GM10266 (cell line): ENCODE measurements around the gene ADTRP.

ENCODE experiments used
- DNase-seq: peaks from one replicate; pipeline ENCODE4 v3.0.0; 2012; ENCODE audit errors: extremely low spot score
- TF ChIP-seq, protein P1 (sequence below): IDR thresholded peaks from 2 replicates; pipeline ENCODE4 v1.5.1; 2012; ENCODE audit warnings: mild to moderate bottlenecking, low read depth; ENCODE audit not compliant: control insufficient read depth, insufficient read depth; ENCODE audit errors: missing control alignments

ADTRP gene

DNA sequence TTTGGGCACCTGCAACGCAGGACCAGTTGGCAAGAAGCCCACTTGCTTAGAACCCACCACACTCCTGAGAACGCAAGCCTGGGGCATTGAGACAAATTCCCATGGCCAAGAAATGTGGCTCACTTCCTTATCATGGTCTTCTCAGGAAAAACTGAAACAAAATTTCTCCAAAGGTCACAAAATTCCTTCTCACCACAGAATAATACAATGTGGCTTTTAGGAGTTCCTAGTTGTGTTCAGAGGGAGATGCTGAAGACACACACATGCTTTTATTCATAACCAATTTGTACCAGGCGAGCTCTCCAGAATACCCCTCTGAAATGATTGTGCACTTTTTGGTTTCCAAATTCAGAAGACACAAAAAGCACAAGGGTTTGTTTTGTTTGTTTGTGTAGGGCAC, 31.6 kb downstream of the ADTRP start:
- TF ChIP-seq, protein P1, sequence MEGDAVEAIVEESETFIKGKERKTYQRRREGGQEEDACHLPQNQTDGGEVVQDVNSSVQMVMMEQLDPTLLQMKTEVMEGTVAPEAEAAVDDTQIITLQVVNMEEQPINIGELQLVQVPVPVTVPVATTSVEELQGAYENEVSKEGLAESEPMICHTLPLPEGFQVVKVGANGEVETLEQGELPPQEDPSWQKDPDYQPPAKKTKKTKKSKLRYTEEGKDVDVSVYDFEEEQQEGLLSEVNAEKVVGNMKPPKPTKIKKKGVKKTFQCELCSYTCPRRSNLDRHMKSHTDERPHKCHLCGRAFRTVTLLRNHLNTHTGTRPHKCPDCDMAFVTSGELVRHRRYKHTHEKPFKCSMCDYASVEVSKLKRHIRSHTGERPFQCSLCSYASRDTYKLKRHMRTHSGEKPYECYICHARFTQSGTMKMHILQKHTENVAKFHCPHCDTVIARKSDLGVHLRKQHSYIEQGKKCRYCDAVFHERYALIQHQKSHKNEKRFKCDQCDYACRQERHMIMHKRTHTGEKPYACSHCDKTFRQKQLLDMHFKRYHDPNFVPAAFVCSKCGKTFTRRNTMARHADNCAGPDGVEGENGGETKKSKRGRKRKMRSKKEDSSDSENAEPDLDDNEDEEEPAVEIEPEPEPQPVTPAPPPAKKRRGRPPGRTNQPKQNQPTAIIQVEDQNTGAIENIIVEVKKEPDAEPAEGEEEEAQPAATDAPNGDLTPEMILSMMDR = no peak
- no peak for DNase-seq

DNA sequence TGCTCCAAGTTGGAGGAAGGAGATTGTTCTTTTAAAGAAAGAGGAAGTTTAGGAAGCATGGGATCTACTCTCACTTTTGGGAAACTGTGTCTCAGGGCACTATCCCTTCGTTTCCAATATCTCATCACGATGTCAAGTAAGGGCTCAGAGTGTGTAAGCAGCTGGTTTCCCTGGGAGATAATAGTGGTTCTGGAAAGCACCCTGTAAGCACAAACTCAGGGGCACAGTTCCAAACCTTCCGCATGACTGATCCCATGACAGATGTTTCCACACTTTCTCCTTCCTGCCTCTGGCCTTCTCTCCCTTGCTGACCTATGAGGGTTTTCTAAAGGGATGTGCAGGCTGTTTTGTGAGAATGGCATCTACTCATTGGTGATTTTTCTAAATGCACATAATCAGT, 33.9 kb downstream of the ADTRP start:
- TF ChIP-seq, protein P1 = no peak

DNA sequence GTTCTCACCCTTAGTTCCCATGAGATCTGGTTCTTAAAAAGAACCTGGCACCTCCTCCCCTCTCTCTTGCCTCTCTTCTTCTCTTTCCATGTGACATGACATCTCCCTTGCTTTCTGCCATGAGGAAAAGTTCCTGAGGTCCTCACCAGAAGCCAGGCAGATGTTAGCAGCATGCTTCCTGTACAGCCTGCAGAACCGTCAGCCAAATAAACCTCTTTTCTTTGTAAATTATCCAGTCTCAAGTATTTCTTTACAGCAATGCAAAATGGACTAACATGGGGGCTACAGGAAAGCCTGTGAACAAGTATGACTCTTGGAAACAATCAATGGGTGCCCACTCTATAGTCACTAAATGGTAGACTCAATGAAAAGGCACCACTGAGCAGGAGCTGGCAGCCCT, 34.5 kb downstream of the ADTRP start:
- DNase-seq = no peak
- TF ChIP-seq, protein P1 = no peak

More for the DNA sequence above, 33.9 kb downstream of the ADTRP start:
- no peak for DNase-seq

DNA sequence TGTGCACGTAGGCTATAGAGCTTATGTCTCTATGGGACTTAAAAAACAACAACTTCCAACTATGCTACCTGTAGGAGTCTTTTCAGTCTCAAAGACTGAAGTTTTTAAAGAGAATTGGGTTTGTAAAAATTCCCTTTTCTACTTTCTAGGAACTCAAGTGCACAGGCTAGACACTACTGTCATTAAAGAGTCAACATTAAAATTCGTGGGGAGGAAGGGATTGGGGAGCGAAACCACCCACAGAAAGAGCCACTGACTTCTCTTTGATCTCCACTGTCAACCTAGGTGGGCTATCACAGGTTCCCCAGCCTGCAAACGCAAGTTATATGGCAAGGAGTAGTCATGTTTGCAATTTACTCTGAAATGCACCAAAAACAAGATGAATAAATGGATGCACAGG, 37.7 kb downstream of the ADTRP start:
- TF ChIP-seq, protein P1 = no peak

DNA sequence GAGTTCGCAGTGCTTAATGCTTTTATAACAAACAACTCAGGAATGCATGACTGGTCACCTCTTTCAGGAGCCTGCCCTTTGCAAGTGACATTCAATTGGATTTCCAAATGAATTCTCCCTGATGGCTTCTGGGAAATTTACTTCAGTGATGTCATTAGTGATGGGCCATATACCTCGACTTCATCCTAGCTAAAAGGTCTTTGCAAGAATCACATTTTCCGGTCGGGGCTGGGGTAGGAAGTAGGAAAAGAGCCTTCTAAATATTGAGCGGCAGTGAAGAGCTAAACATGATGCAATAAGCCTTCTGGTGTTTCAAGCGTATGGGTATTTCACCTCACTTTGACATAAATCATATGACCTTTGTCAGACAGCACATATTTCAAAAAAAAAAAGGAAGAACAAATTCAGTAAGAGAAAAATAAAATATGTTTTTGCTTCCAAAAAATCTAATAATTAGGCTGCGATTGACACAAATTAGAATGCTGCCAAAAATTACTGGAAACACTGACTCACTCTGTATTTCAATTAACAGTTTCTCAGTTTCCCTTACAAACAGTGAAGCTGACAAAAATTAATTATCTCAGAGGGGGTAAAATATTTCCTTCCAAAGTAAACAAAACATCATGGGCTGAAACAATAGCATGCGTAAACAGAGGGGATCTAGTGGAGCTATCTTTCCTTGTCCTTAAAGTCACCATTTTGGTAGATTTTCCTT, 39.8 kb downstream of the ADTRP start:
- TF ChIP-seq, protein P1 = no peak
- no peak for DNase-seq

More for the DNA sequence above, 37.7 kb downstream of the ADTRP start:
- no peak for DNase-seq

DNA sequence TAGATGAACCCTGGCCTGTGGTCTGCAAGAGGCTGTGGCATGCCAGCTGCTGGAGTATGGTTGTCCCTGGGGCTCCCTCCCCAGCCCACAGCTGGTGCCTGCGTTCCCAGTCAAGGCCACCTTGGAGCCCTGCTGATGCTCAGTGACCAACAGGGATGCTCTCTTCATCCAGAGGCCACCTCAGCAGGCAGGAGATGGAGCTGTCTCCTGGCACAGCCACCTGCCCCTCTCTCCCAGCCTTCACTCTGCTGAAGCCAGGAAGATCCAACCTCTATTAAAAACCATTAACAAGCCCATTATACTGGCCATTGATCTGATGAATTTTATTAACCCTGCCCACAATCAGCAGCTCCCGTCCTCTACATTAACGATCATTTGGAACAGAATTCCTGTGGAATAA, 40.4 kb downstream of the ADTRP start:
- no peak for DNase-seq
- TF ChIP-seq, protein P1 = no peak

DNA sequence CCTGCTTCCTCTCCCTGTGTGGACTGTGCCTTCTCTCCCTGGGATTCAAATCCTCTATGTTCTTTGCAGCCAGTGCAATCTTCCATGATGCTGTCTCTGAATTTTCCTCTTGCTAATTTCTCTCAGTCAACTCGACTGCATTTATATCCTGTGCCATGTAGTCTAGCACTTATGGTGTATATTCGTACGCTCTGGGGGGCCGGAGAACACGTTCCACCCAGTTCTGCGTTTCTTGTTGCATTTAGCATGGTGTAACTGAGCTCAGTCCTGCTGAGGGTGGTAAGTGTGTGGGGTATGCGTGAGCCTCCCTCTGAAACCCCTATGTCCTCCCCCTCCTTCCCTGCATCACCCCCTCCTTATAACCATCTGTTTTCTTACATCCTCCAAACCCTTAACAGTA, 42.0 kb downstream of the ADTRP start:
- no peak for DNase-seq
- TF ChIP-seq, protein P1 = no peak
